ENCODE results near the gene EPB41L4A. TPM values are rescaled to one million over a fixed set of nuclear protein-coding genes. Genes with fewer than 3 reads are reported as not detected.

Gene EPB41L4A
- total RNA-seq, 2 donors from 2014 or later, result 7.7 to 9.9 TPM

DNA sequence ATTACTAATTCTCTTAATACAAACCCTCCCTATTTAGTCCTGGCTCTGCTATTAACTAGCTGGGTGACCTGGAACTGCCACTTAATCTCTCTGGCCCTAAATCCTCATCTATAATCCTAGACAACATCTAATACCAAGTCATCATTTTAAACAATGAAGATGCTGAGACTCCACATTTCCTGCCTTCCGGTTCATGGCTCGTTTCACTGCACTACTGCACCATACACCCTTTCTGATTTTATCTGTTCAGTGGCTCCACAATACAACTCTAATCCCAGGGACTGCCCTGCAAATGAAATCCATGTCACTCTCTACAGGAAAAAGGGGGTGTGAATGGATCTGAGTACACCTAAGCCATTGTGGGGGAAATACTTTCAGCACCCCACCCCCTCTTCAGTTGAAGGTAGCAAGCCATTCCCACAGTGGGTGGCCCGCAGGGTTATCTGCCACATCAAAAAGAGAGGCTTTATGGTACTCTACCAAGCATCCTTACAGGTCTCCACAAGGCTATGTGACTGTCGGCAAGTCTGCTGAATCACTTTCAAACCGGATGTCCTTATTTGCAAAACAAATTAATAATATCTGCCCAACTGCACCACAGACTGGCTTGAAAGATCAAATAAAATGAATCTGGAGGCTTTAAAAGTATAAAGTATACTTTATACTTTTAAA lies 89.5 kb downstream of the EPB41L4A start:
- no peak overlapping the region for H3K9ac ChIP-seq (ENCODE audit: extremely low read depth, low read length, poor library complexity, severe bottlenecking)
- H3K4me3 ChIP-seq (ENCODE audit: low read length), result no peak overlapping the region
- WGBS, 2 experiments (ENCODE audit: insufficient coverage in 1 of 2, insufficient read length in 1 of 2), result 50 to 57% methylated on average over 5 of the region's 5 CpGs

DNA sequence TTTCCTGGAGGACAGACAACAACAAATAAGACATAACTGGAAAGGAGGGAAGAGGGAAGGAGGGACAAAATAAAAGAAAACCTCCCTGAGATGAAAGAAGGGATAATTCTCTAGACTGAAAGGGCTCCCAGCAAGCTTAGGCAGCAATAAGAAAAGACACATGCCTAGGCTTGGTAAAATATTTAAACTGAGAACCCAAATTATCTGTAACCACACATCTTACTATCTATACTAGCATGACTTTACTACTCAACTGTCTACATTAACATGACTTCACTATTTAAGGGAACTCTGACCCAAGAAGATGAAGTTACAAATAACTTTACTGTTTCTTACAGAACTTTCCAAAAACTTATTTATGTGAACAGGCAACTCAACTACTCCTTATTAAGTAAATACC lies 95.9 kb downstream of the EPB41L4A start:
- Mint-ChIP-seq H3K9me3 (no peaks in the 10 kb centered on the region), H3K27ac (no peak overlapping the region), H3K4me1 (peaks cover 7% of the 10 kb centered on the region), H3K4me3 (no peak overlapping the region), H3K27me3 (ENCODE audit: insufficient read depth) (peaks cover 6% of the 10 kb centered on the region), H3K36me3 (ENCODE audit: low read depth) (no peaks in the 10 kb centered on the region)
- no peaks in the 10 kb centered on the region for H3K36me3 ChIP-seq (ENCODE audit: control insufficient read depth, insufficient read depth, low read length)
- no peaks in the 10 kb centered on the region for H3K9me3 ChIP-seq (ENCODE audit: control insufficient read depth, low read length)
- H3K27ac ChIP-seq (ENCODE audit: low read depth, low read length), result no peak overlapping the region
- H3K4me1 ChIP-seq (ENCODE audit: control insufficient read depth, insufficient read depth, low read length), result peaks cover 5% of the 10 kb centered on the region
- no peak for DNase-seq
- H3K27me3 ChIP-seq (ENCODE audit: control insufficient read depth, insufficient read depth, low read length, poor library complexity, severe bottlenecking), result no peaks in the 10 kb centered on the region
- TF ChIP-seq, protein P1, sequence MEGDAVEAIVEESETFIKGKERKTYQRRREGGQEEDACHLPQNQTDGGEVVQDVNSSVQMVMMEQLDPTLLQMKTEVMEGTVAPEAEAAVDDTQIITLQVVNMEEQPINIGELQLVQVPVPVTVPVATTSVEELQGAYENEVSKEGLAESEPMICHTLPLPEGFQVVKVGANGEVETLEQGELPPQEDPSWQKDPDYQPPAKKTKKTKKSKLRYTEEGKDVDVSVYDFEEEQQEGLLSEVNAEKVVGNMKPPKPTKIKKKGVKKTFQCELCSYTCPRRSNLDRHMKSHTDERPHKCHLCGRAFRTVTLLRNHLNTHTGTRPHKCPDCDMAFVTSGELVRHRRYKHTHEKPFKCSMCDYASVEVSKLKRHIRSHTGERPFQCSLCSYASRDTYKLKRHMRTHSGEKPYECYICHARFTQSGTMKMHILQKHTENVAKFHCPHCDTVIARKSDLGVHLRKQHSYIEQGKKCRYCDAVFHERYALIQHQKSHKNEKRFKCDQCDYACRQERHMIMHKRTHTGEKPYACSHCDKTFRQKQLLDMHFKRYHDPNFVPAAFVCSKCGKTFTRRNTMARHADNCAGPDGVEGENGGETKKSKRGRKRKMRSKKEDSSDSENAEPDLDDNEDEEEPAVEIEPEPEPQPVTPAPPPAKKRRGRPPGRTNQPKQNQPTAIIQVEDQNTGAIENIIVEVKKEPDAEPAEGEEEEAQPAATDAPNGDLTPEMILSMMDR (conservative IDR thresholded peaks at IDR 0.05), result no peak
- no peak overlapping the region for H3K9ac ChIP-seq (ENCODE audit: extremely low read depth, low read length, poor library complexity, severe bottlenecking)
- H3K4me3 ChIP-seq (ENCODE audit: low read length), result no peak overlapping the region

More for the DNA sequence above, 89.5 kb downstream of the EPB41L4A start:
- TF ChIP-seq, protein P1 (conservative IDR thresholded peaks at IDR 0.05), result no peak
- no peaks in the 10 kb centered on the region for H3K9me3 Mint-ChIP-seq
- no peaks in the 10 kb centered on the region for H3K27me3 Mint-ChIP-seq (ENCODE audit: insufficient read depth)
- H3K27me3 ChIP-seq (ENCODE audit: control insufficient read depth, insufficient read depth, low read length, poor library complexity, severe bottlenecking), result no peaks in the 10 kb centered on the region
- peak; percentile 80 for DNase-seq
- no peaks in the 10 kb centered on the region for H3K9me3 ChIP-seq (ENCODE audit: control insufficient read depth, low read length)
- no peaks in the 10 kb centered on the region for H3K36me3 Mint-ChIP-seq (ENCODE audit: low read depth)
- no peak overlapping the region for H3K27ac ChIP-seq (ENCODE audit: low read depth, low read length)
- peak overlapping the region; percentile 1 for H3K4me3 Mint-ChIP-seq
- H3K4me1 ChIP-seq (ENCODE audit: control insufficient read depth, insufficient read depth, low read length), result peaks cover 17% of the 10 kb centered on the region
- peak overlapping the region; percentile 8 for H3K27ac Mint-ChIP-seq
- H3K4me1 Mint-ChIP-seq, result peaks cover 47% of the 10 kb centered on the region
- H3K36me3 ChIP-seq (ENCODE audit: control insufficient read depth, insufficient read depth, low read length), result no peaks in the 10 kb centered on the region

DNA sequence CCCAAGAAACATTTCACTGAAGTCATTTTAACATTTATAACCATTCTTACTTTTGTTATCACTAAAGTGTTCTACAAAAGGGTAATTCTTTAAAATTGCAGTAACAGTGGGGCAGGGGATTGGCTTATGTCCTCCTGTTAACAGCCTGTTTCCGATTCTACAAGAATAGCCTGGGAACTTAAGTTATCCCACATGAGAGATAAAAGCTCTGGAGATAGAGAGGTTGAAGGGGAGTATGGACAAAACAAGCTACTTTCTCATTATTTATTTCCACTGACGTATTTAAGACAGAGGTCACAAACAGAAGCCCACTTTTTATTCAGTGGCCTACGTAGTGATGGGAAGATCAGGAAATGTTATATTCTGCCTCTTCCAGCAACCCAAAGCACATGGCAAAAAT lies 98.7 kb downstream of the EPB41L4A start:
- Histone ChIP-seq H3K9ac (ENCODE audit: extremely low read depth, low read length, poor library complexity, severe bottlenecking) (no peak overlapping the region), H3K27me3 (ENCODE audit: control insufficient read depth, insufficient read depth, low read length, poor library complexity, severe bottlenecking) (no peaks in the 10 kb centered on the region), H3K4me1 (ENCODE audit: control insufficient read depth, insufficient read depth, low read length) (peaks cover 5% of the 10 kb centered on the region), H3K9me3 (ENCODE audit: control insufficient read depth, low read length) (no peaks in the 10 kb centered on the region), H3K36me3 (ENCODE audit: control insufficient read depth, insufficient read depth, low read length) (no peaks in the 10 kb centered on the region), H3K27ac (ENCODE audit: low read depth, low read length) (no peak overlapping the region), H3K4me3 (ENCODE audit: low read length) (no peak overlapping the region)
- H3K27me3 Mint-ChIP-seq (ENCODE audit: insufficient read depth), result peaks cover 6% of the 10 kb centered on the region
- no peaks in the 10 kb centered on the region for H3K9me3 Mint-ChIP-seq
- H3K4me3 Mint-ChIP-seq, result no peak overlapping the region
- no peak for DNase-seq
- H3K4me1 Mint-ChIP-seq, result peaks cover 11% of the 10 kb centered on the region
- H3K27ac Mint-ChIP-seq, result no peak overlapping the region
- TF ChIP-seq, protein P1 (conservative IDR thresholded peaks at IDR 0.05), result no peak
- 81 to 84% methylated on average over 3 of the region's 3 CpGs for WGBS, 2 experiments (ENCODE audit: insufficient coverage in 1 of 2, insufficient read length in 1 of 2)
- H3K36me3 Mint-ChIP-seq (ENCODE audit: low read depth), result no peaks in the 10 kb centered on the region

Measured in endodermal cell (in vitro differentiated cells).